Fibroblast of lung (primary cell): ENCODE data around the gene DSTYK.

Experiments
- EZH2 ChIP-seq: IDR thresholded peaks from 2 replicates; pipeline ENCODE4 v1.5.1; 2012; ENCODE audit warnings: low read length, control low read depth, mild to moderate bottlenecking; ENCODE audit errors: missing control alignments
- TF ChIP-seq, protein P1 (sequence below), 2 donors: IDR thresholded peaks in 1 of 2; conservative IDR thresholded peaks in 1 of 2; 1 replicate in 1 of 2; 2 replicates in 1 of 2; pipeline ENCODE4 v1.5.1; 2011 to 2012; ENCODE audit warnings: low read length in 2 of 2, control low read depth in 1 of 2, inconsistent platforms in 1 of 2, low read depth in 1 of 2, mild to moderate bottlenecking in 1 of 2

DNA sequence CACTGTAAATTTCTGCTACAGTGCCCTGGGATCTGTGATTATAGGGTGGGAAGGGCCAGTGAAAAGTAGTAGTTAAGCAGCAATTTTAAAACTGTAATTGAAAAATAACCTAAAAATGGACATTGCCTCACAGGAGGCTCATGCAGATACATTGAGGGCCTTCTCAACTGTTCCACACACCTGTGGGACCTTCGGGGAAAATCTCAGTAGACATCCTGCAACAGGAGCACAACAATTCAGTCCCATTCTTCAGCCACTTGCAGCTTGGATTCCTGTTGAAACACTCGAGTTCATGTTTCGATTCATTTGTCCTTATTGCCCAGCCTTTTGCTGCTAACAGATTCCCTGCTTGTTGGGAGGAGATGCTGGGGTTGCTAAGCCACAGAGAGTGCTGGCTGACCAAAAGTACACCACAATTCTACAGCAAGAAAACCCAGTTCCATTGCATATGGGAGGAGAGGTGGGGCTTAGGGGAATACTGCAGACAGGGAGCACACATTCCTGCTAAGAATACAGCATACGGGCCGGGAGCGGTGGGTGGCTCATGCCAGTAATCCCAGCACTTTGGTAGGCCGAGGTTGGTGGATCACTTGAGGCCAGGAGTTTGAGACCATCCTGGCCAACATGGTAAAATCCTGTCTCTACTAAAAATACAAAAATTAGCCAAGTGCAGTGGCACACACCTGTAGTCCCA, 20.8 kb upstream of the DSTYK start:
- TF ChIP-seq EZH2: no peak
- TF ChIP-seq, protein P1, sequence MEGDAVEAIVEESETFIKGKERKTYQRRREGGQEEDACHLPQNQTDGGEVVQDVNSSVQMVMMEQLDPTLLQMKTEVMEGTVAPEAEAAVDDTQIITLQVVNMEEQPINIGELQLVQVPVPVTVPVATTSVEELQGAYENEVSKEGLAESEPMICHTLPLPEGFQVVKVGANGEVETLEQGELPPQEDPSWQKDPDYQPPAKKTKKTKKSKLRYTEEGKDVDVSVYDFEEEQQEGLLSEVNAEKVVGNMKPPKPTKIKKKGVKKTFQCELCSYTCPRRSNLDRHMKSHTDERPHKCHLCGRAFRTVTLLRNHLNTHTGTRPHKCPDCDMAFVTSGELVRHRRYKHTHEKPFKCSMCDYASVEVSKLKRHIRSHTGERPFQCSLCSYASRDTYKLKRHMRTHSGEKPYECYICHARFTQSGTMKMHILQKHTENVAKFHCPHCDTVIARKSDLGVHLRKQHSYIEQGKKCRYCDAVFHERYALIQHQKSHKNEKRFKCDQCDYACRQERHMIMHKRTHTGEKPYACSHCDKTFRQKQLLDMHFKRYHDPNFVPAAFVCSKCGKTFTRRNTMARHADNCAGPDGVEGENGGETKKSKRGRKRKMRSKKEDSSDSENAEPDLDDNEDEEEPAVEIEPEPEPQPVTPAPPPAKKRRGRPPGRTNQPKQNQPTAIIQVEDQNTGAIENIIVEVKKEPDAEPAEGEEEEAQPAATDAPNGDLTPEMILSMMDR (conservative IDR thresholded peaks at IDR 0.05 in 1 of 2, IDR thresholded peaks at IDR 0.05 in 1 of 2; ENCODE audit: low read depth in 1 of 2, low read length in 2 of 2): no peak
